HepG2 (cell line): ENCODE measurements around the gene ADAMTS13. TPM values are rescaled to one million over a fixed set of nuclear protein-coding genes. Genes with fewer than 3 reads are reported as not detected.

Experiments used
- ATAC-seq: fragments of 200-7000 bp; cut with Tn5 transposase; 3 replicates; pipeline ENCODE4 v1.9.1; 2020; ENCODE audit warnings: mild to moderate bottlenecking, moderate library complexity
- BruUV-seq: library from RNA; stranded (reverse); fragments of 400-500 nt; replicated peaks from 2 replicates; lab custom pipeline; 2021; lab: Mats Ljungman, UMichigan
- CTCF ChIA-PET: fragments of 300-600 bp; formaldehyde crosslinking; extraction: SDS; loops from one replicate; lab custom pipeline; 2021; ENCODE audit warnings: low total read pairs, inconsistent platforms, low intra/inter-chr PET ratio; lab: Yijun Ruan, JAX
- POLR2A ChIA-PET: fragments of 350-600 bp; sonication (Branson Sonifier 250); formaldehyde crosslinking; loops from one replicate; lab custom pipeline; 2020; ENCODE audit warnings: antibody characterized with exemption, inconsistent platforms; lab: Yijun Ruan, JAX
- DNase-seq: peaks from one replicate; pipeline ENCODE4 v3.0.0-alpha.2; 2015; ENCODE audit warnings: low spot score
- FAIRE-seq: peaks from 3 replicates; lab custom pipeline; 2011; peaks lifted over from hg19 to GRCh38; lab: Jason Lieb, UNC
- H2AFZ ChIP-seq: one replicate; pipeline ENCODE4 v1.6.1; 2011; ENCODE audit warnings: low read length, inconsistent platforms
- H3K27ac ChIP-seq: fragments of 300-600 bp; 3 replicates; pipeline ENCODE4 v1.8.0; 2011; ENCODE audit warnings: mixed run types, mild to moderate bottlenecking, mixed read lengths, low read length, inconsistent platforms; ENCODE audit not compliant: insufficient read depth; ENCODE audit errors: extremely low read length
- H3K27me3 ChIP-seq, 2 experiments: fragments of 200-600 bp in 1 of 2; 2 replicates in 1 of 2; 3 replicates in 1 of 2; pipeline versions ENCODE4 v1.6.0 to v1.8.0; 2011; ENCODE audit warnings: low read length in 2 of 2, mild to moderate bottlenecking in 2 of 2, moderate library complexity in 2 of 2, inconsistent platforms in 1 of 2; ENCODE audit not compliant: insufficient read depth in 2 of 2, control insufficient read depth in 1 of 2
- H3K36me3 ChIP-seq, 2 experiments: fragments of 200-600 bp in 1 of 2; replicated peaks in 1 of 2; 2 replicates in 1 of 2; 3 replicates in 1 of 2; pipeline versions ENCODE4 v1.5.1 to v1.8.0; 2011; ENCODE audit warnings: low read length in 2 of 2, inconsistent platforms in 1 of 2; ENCODE audit not compliant: insufficient read depth in 2 of 2, control insufficient read depth in 1 of 2
- H3K4me1 ChIP-seq: 2 replicates; pipeline ENCODE4 v1.5.1; 2012; ENCODE audit warnings: low read length, inconsistent platforms; ENCODE audit not compliant: insufficient read depth
- H3K4me2 ChIP-seq: 2 replicates; pipeline ENCODE4 v1.6.0; 2011; ENCODE audit warnings: low read depth, low read length, inconsistent platforms
- H3K4me3 ChIP-seq, 3 experiments: fragments of 200-600 bp in 1 of 3; sonication (generic), shearing (Covaris generic) in 1 of 3; replicated peaks in 1 of 3; 2 replicates each; pipeline ENCODE4 v1.5.1; 2011 to 2016; ENCODE audit warnings: low read length in 3 of 3, inconsistent platforms in 2 of 3, low read depth in 2 of 3, mild to moderate bottlenecking in 2 of 3, control low read depth in 1 of 3, mixed read lengths in 1 of 3; ENCODE audit not compliant: insufficient read depth in 1 of 3
- H3K79me2 ChIP-seq: one replicate; pipeline ENCODE4 v1.6.1; 2011; ENCODE audit warnings: low read length, inconsistent platforms; ENCODE audit not compliant: insufficient read depth
- H3K9ac ChIP-seq: 2 replicates; pipeline ENCODE4 v1.6.0; 2011; ENCODE audit warnings: mild to moderate bottlenecking, low read depth, low read length, inconsistent platforms; ENCODE audit not compliant: insufficient read depth
- H3K9me3 ChIP-seq: 2 replicates; pipeline ENCODE4 v1.5.1; 2012; ENCODE audit warnings: mild to moderate bottlenecking, low read length
- H4K20me1 ChIP-seq: 2 replicates; pipeline ENCODE4 v1.6.0; 2011; ENCODE audit warnings: inconsistent platforms, mild to moderate bottlenecking, low read length, moderate library complexity; ENCODE audit not compliant: insufficient read depth
- CBX1 ChIP-seq: IDR thresholded peaks from one replicate; pipeline ENCODE4 v1.6.1; 2016; ENCODE audit warnings: antibody characterized with exemption, low read depth
- FOXK1 ChIP-seq: sonication (generic); formaldehyde crosslinking; IDR thresholded peaks from 2 replicates; pipeline ENCODE4 v1.4.0; 2020; ENCODE audit warnings: low read depth, missing genetic modification reagents, borderline replicate concordance
- JDP2 ChIP-seq: sonication (generic); formaldehyde crosslinking; IDR thresholded peaks from 2 replicates; pipeline ENCODE4 v1.8.1; 2022; ENCODE audit warnings: missing genetic modification reagents, borderline replicate concordance
- MEF2D ChIP-seq: sonication (generic); formaldehyde crosslinking; IDR thresholded peaks from 2 replicates; pipeline ENCODE4 v1.5.1; 2020; ENCODE audit warnings: mild to moderate bottlenecking, missing genetic modification reagents
- MTF2 ChIP-seq: sonication (generic); formaldehyde crosslinking; IDR thresholded peaks from 2 replicates; pipeline ENCODE4 v1.5.0; 2020; ENCODE audit warnings: missing genetic modification reagents, borderline replicate concordance
- NR2F6 ChIP-seq, 2 experiments: IDR thresholded peaks; 2 replicates each; pipeline ENCODE4 v1.6.1; 2016; ENCODE audit warnings: antibody characterized with exemption in 1 of 2, mild to moderate bottlenecking in 1 of 2
- SPEN ChIP-seq: sonication (generic); formaldehyde crosslinking; IDR thresholded peaks from 2 replicates; pipeline ENCODE4 v1.5.1; 2020; ENCODE audit warnings: low read depth, mild to moderate bottlenecking, missing genetic modification reagents
- WIZ ChIP-seq: sonication (generic); formaldehyde crosslinking; IDR thresholded peaks from 2 replicates; pipeline ENCODE4 v1.5.1; 2020; ENCODE audit warnings: mild to moderate bottlenecking, missing genetic modification reagents
- ZFYVE20 ChIP-seq: sonication (generic); formaldehyde crosslinking; IDR thresholded peaks from 2 replicates; pipeline ENCODE4 v1.8.0; 2023; ENCODE audit warnings: low read depth, mild to moderate bottlenecking, moderate library complexity, missing genetic modification reagents, borderline replicate concordance
- ZNF160 ChIP-seq: sonication (generic); formaldehyde crosslinking; IDR thresholded peaks from 2 replicates; pipeline ENCODE4 v1.8.0; 2022; ENCODE audit warnings: mild to moderate bottlenecking, inconsistent platforms, missing genetic modification reagents
- ZNF672 ChIP-seq: sonication (generic); formaldehyde crosslinking; IDR thresholded peaks from 2 replicates; pipeline ENCODE4 v1.8.1; 2022; ENCODE audit warnings: missing genetic modification reagents
- ZNF776 ChIP-seq: sonication (generic); formaldehyde crosslinking; IDR thresholded peaks from 2 replicates; pipeline ENCODE4 v1.4.0; 2020; ENCODE audit warnings: mild to moderate bottlenecking, missing genetic modification reagents
- ZNF841 ChIP-seq: sonication (generic); formaldehyde crosslinking; IDR thresholded peaks from 2 replicates; pipeline ENCODE4 v1.8.1; 2023; ENCODE audit warnings: missing genetic modification reagents, borderline replicate concordance
- WGBS: methylation state at CpG from one replicate; pipeline ENCODE4 v1.1.6; 2017; ENCODE audit warnings: low lambda C conversion rate; 5-methylcytosine and 5-hydroxymethylcytosine counted together
- in situ Hi-C: cut with HindIII; loops from 2 replicates; pipeline ENCODE4 v1.10.0; 2017; ENCODE audit warnings: low pct_unique_long_range_greater_than_20kb; ENCODE audit not compliant: extremely low pct_ligation_motif_present
- intact Hi-C: fragments of 100-400 bp; cut with micrococcal nuclease; formaldehyde crosslinking; loops from one replicate; pipeline ENCODE4 v1.10.0; 2022; ENCODE audit not compliant: unreplicated experiment
- polyA plus RNA-seq, 8 experiments: library from polyadenylated mRNA; depleted of rRNA in 3 of 8; stranded (reverse) in 7 of 8; unstranded in 1 of 8; fragments of >200 nt; fragmentation: Illumina TruSeq in 4 of 8; extraction: Trizol in 4 of 8; gene quantifications; 2 replicates each; pipeline versions ENCODE4 v1.2.1 to v1.2.3, GENCODE V29; 2011 to 2016; ENCODE audit warnings: low read depth in 4 of 8, missing spikeins in 1 of 8, mixed read lengths in 1 of 8; ENCODE audit not compliant: insufficient read depth in 1 of 8
- total RNA-seq, 5 experiments: library from RNA; depleted of rRNA; stranded (reverse); fragments of >200 nt; fragmentation: Illumina TruSeq; extraction: Trizol; gene quantifications; 2 replicates each; pipeline ENCODE4 v1.2.3, GENCODE V29; 2016; ENCODE audit warnings: low read depth in 1 of 5
- TF ChIP-seq, protein P1 (sequence below): sonication (generic); formaldehyde crosslinking; conservative IDR thresholded peaks from 2 replicates; pipeline ENCODE4 v1.8.1; 2023; ENCODE audit warnings: missing genetic modification reagents
- TF ChIP-seq, protein P2 (sequence below): sonication (generic); formaldehyde crosslinking; IDR thresholded peaks from 2 replicates; pipeline ENCODE4 v1.4.0; 2020; ENCODE audit warnings: missing genetic modification reagents
- TF ChIP-seq, protein P3 (sequence below): sonication (generic); formaldehyde crosslinking; IDR thresholded peaks from 2 replicates; pipeline ENCODE4 v1.5.0; 2020; ENCODE audit warnings: missing genetic modification reagents
- TF ChIP-seq, protein P4 (sequence below): sonication (generic); formaldehyde crosslinking; IDR thresholded peaks from 2 replicates; pipeline ENCODE4 v1.5.0; 2020; ENCODE audit warnings: mild to moderate bottlenecking, missing genetic modification reagents
- TF ChIP-seq, protein P5 (sequence below): sonication (generic); formaldehyde crosslinking; IDR thresholded peaks from 2 replicates; pipeline ENCODE4 v1.4.0; 2020; ENCODE audit warnings: missing genetic modification reagents

The ADAMTS13 gene
- total and polyA plus RNA-seq, 2 of the 13 experiments (the other 11 are each of a cell fraction or from before 2014, with no cell fraction given), result 0.91 to 4.5 TPM

DNA sequence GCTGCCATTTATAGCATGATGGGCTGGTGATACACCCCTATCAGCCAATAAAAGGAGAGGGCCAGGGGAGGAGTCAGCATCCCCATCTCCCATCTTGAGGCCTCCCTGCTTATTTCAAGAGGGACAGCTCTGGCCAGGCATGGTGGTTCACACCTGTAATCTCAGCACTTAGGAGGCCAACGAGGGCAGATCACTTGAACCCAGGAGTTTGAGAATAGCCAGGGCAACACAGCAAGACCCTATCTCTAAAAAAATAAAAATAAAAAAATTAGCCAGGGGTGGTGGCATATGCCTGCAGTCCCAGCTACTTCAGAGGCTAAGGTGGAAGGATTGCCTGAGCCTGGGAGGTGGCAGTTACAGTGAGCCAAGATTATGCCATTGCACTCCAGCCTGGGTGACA, 14.1 kb upstream of the ADAMTS13 start:
- Histone ChIP-seq H3K79me2 (no peaks in the 10 kb centered on the region), H3K9me3 (no peaks in the 10 kb centered on the region), H3K4me3 (no peak overlapping the region), H2AFZ (no peak overlapping the region), H3K4me1 (peaks cover 8% of the 10 kb centered on the region), H4K20me1 (0 out of 2 replicates have a peak, but pooled peaks cover 4% of the 10 kb centered on the region), H3K27ac (no peak overlapping the region), H3K36me3 (peaks cover 36 to 64% of the 10 kb centered on the region in 2 experiments; a peak in 4 of 5 replicates), H3K9ac (no peak overlapping the region), H3K4me2 (no peak overlapping the region), H3K27me3 (no peaks in the 10 kb centered on the region)
- in situ Hi-C loops, result loop anchor here (5.0 kb wide), 2 partner anchors 51 to 79 kb away; partner anchors contain the start of genes SURF1 and SURF2
- ChIA-PET CTCF (interaction anchor here (0.8 to 1.1 kb wide), 2 partner anchors 78 to 80 kb away, joined by 3 to 4 read pairs; no protein-coding TSS in a partner anchor), POLR2A (interaction anchor here (0.7 kb wide), 1 partner anchor 78 kb away, joined by 3 read pairs; no protein-coding TSS in a partner anchor)
- TF ChIP-seq ZFYVE20 (CRISPR knock-in tag) (no peak), ZNF672 (CRISPR knock-in tag) (no peak), NR2F6 (IDR thresholded peaks at IDR 0.05) (no peak), NR2F6 (CRISPR knock-in tag; IDR thresholded peaks at IDR 0.05) (no peak), FOXK1 (no peak), CBX1 (no peak), MTF2 (CRISPR knock-in tag) (no peak), ZNF160 (no peak), MEF2D (CRISPR knock-in tag) (no peak), ZNF841 (CRISPR knock-in tag) (no peak), JDP2 (CRISPR knock-in tag) (no peak), ZNF776 (CRISPR knock-in tag) (no peak), SPEN (CRISPR knock-in tag) (no peak), WIZ (CRISPR knock-in tag) (no peak)
- TF ChIP-seq, protein P1, sequence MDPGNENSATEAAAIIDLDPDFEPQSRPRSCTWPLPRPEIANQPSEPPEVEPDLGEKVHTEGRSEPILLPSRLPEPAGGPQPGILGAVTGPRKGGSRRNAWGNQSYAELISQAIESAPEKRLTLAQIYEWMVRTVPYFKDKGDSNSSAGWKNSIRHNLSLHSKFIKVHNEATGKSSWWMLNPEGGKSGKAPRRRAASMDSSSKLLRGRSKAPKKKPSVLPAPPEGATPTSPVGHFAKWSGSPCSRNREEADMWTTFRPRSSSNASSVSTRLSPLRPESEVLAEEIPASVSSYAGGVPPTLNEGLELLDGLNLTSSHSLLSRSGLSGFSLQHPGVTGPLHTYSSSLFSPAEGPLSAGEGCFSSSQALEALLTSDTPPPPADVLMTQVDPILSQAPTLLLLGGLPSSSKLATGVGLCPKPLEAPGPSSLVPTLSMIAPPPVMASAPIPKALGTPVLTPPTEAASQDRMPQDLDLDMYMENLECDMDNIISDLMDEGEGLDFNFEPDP (CRISPR knock-in tag), result no peak
- TF ChIP-seq, protein P2, sequence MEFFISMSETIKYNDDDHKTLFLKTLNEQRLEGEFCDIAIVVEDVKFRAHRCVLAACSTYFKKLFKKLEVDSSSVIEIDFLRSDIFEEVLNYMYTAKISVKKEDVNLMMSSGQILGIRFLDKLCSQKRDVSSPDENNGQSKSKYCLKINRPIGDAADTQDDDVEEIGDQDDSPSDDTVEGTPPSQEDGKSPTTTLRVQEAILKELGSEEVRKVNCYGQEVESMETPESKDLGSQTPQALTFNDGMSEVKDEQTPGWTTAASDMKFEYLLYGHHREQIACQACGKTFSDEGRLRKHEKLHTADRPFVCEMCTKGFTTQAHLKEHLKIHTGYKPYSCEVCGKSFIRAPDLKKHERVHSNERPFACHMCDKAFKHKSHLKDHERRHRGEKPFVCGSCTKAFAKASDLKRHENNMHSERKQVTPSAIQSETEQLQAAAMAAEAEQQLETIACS, result no peak
- TF ChIP-seq, protein P3, sequence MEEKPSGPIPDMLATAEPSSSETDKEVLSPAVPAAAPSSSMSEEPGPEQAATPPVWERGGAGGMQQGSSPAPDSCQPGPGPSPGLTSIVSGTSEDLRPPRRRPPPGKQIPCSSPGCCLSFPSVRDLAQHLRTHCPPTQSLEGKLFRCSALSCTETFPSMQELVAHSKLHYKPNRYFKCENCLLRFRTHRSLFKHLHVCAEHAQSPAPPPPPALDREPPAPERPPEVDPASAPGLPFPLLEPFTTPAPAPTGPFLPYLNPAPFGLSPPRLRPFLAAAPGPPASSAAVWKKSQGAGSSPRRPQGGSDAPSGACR (CRISPR knock-in tag), result no peak
- TF ChIP-seq, protein P4, sequence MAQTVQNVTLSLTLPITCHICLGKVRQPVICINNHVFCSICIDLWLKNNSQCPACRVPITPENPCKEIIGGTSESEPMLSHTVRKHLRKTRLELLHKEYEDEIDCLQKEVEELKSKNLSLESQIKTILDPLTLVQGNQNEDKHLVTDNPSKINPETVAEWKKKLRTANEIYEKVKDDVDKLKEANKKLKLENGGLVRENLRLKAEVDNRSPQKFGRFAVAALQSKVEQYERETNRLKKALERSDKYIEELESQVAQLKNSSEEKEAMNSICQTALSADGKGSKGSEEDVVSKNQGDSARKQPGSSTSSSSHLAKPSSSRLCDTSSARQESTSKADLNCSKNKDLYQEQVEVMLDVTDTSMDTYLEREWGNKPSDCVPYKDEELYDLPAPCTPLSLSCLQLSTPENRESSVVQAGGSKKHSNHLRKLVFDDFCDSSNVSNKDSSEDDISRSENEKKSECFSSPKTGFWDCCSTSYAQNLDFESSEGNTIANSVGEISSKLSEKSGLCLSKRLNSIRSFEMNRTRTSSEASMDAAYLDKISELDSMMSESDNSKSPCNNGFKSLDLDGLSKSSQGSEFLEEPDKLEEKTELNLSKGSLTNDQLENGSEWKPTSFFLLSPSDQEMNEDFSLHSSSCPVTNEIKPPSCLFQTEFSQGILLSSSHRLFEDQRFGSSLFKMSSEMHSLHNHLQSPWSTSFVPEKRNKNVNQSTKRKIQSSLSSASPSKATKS (CRISPR knock-in tag), result no peak
- TF ChIP-seq, protein P5, sequence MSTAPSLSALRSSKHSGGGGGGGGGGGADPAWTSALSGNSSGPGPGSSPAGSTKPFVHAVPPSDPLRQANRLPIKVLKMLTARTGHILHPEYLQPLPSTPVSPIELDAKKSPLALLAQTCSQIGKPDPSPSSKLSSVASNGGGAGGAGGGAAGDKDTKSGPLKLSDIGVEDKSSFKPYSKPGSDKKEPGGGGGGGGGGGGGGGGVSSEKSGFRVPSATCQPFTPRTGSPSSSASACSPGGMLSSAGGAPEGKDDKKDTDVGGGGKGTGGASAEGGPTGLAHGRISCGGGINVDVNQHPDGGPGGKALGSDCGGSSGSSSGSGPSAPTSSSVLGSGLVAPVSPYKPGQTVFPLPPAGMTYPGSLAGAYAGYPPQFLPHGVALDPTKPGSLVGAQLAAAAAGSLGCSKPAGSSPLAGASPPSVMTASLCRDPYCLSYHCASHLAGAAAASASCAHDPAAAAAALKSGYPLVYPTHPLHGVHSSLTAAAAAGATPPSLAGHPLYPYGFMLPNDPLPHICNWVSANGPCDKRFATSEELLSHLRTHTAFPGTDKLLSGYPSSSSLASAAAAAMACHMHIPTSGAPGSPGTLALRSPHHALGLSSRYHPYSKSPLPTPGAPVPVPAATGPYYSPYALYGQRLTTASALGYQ (CRISPR knock-in tag), result no peak
- ATAC-seq, result no peak
- FAIRE-seq, result no peak
- intact Hi-C loops, result no loop called here
- DNase-seq, result no peak
- WGBS, result 85% methylated on average over 1 of the region's 1 CpG
- no TSS peak for BruUV-seq
